H1 (cell line): Measurements from ENCODE around the gene ARHGAP6. TPM values are rescaled to one million over a fixed set of nuclear protein-coding genes. Genes with fewer than 3 reads are reported as not detected.

Experiments used
- CTCF ChIA-PET: fragments of 300-600 bp; sonication (Branson Sonifier 250); formaldehyde crosslinking; loops from one replicate; lab custom pipeline; 2021; ENCODE audit not compliant: partially characterized antibody; lab: Charles Lee
- POLR2A ChIA-PET: fragments of 300-600 bp; sonication (Branson Sonifier 250); formaldehyde crosslinking; loops from one replicate; lab custom pipeline; 2021; ENCODE audit warnings: inconsistent platforms; ENCODE audit not compliant: partially characterized antibody; lab: Charles Lee
- DNase-seq, 2 experiments: peaks; one replicate each; pipeline versions ENCODE4 v3.0.0 to v3.0.0-alpha.2; 2010 to 2022; ENCODE audit warnings: low spot score in 2 of 2, low read depth in 1 of 2, mixed read lengths in 1 of 2
- FAIRE-seq: peaks from 2 replicates; lab custom pipeline; 2011; peaks lifted over from hg19 to GRCh38; lab: Jason Lieb, UNC
- H2AFZ ChIP-seq: 2 replicates; pipeline ENCODE4 v1.8.1; 2012; ENCODE audit warnings: low read length, inconsistent platforms
- H2AK5ac ChIP-seq: 2 replicates; pipeline ENCODE4 v1.6.1; 2013; ENCODE audit warnings: low read depth, low read length
- H2BK120ac ChIP-seq: replicated peaks from 2 replicates; pipeline ENCODE3; 2013; ENCODE audit warnings: low read depth, low read length, inconsistent platforms
- H2BK12ac ChIP-seq: 2 replicates; pipeline ENCODE4 v1.6.1; 2013; ENCODE audit warnings: low read depth, low read length
- H2BK15ac ChIP-seq: 2 replicates; pipeline ENCODE4 v1.6.1; 2013; ENCODE audit warnings: low read length
- H2BK20ac ChIP-seq: 2 replicates; pipeline ENCODE4 v1.6.1; 2013; ENCODE audit warnings: low read length
- H2BK5ac ChIP-seq: 2 replicates; pipeline ENCODE4 v1.6.1; 2013; ENCODE audit warnings: low read depth, low read length
- H3K14ac ChIP-seq: 2 replicates; pipeline ENCODE4 v1.6.1; 2013; ENCODE audit warnings: inconsistent platforms; ENCODE audit not compliant: insufficient read length
- H3K18ac ChIP-seq: 2 replicates; pipeline ENCODE4 v1.6.1; 2013; ENCODE audit warnings: low read length; ENCODE audit errors: extremely low read depth
- H3K23ac ChIP-seq: 2 replicates; pipeline ENCODE4 v1.6.1; 2013; ENCODE audit warnings: inconsistent platforms; ENCODE audit not compliant: insufficient read length
- H3K23me2 ChIP-seq: 2 replicates; pipeline ENCODE4 v1.6.1; 2013; ENCODE audit warnings: low read depth, low read length
- H3K27ac ChIP-seq: 2 replicates; pipeline ENCODE4 v1.6.1; 2011; ENCODE audit warnings: low read depth, low read length, inconsistent platforms
- H3K27me3 ChIP-seq, 4 experiments: replicated peaks in 1 of 4; 1 replicate in 1 of 4; 2 replicates in 3 of 4; pipeline versions ENCODE4 v1.6.1 to v1.8.1; 2011 to 2013; ENCODE audit warnings: low read length in 3 of 4, mild to moderate bottlenecking in 3 of 4, inconsistent platforms in 2 of 4, mixed read lengths in 2 of 4, moderate library complexity in 1 of 4; ENCODE audit not compliant: control insufficient read depth in 3 of 4, insufficient read depth in 3 of 4; ENCODE audit errors: extremely low read depth in 1 of 4
- H3K36me3 ChIP-seq, 4 experiments: 2 replicates each; pipeline versions ENCODE4 v1.6.1 to v1.8.1; 2011 to 2013; ENCODE audit warnings: mild to moderate bottlenecking in 4 of 4, low read length in 3 of 4, moderate library complexity in 2 of 4, control low read depth in 1 of 4, inconsistent platforms in 1 of 4; ENCODE audit not compliant: insufficient read depth in 4 of 4, control insufficient read depth in 2 of 4
- H3K4ac ChIP-seq: replicated peaks from 2 replicates; pipeline ENCODE3; 2013; ENCODE audit warnings: low read length, low read depth, mixed read lengths, inconsistent platforms; ENCODE audit not compliant: insufficient read length
- H3K4me1 ChIP-seq, 4 experiments: replicated peaks in 1 of 4; 1 replicate in 1 of 4; 2 replicates in 3 of 4; pipeline versions ENCODE4 v1.6.1 to v1.8.1; 2011 to 2013; ENCODE audit warnings: low read length in 3 of 4, inconsistent platforms in 2 of 4, mixed read lengths in 1 of 4; ENCODE audit not compliant: insufficient read depth in 4 of 4, control insufficient read depth in 3 of 4
- H3K4me2 ChIP-seq, 2 experiments: 2 replicates each; pipeline versions ENCODE4 v1.6.1 to v1.8.1; 2011 to 2013; ENCODE audit warnings: low read depth in 2 of 2, low read length in 2 of 2, control low read depth in 1 of 2, inconsistent platforms in 1 of 2, mild to moderate bottlenecking in 1 of 2; ENCODE audit not compliant: insufficient read depth in 1 of 2
- H3K4me3 ChIP-seq, 4 experiments: fragments of 200-600, 300-600 bp in 1 of 4; sonication (generic), shearing (Covaris generic), sonication (Bioruptor Twin) in 1 of 4; 2 replicates each; pipeline versions ENCODE4 v1.5.1 to v1.8.1; 2011 to 2016; ENCODE audit warnings: low read length in 4 of 4, low read depth in 3 of 4, control low read depth in 2 of 4, inconsistent platforms in 2 of 4, mild to moderate bottlenecking in 2 of 4, mixed read lengths in 1 of 4, moderate library complexity in 1 of 4; ENCODE audit not compliant: insufficient read depth in 2 of 4; ENCODE audit errors: extremely low read depth in 1 of 4
- H3K56ac ChIP-seq: replicated peaks from 2 replicates; pipeline ENCODE3; 2013; ENCODE audit warnings: low read depth, mild to moderate bottlenecking, mixed read lengths, low read length, inconsistent platforms; ENCODE audit not compliant: insufficient read length
- H3K79me1 ChIP-seq: 2 replicates; pipeline ENCODE4 v1.6.1; 2013; ENCODE audit warnings: low read depth, low read length, control low read depth
- H3K79me2 ChIP-seq, 2 experiments: 2 replicates each; pipeline versions ENCODE4 v1.6.1 to v1.8.1; 2012 to 2013; ENCODE audit warnings: low read length in 2 of 2, mild to moderate bottlenecking in 2 of 2, inconsistent platforms in 1 of 2; ENCODE audit not compliant: insufficient read depth in 2 of 2, control insufficient read depth in 1 of 2
- H3K9ac ChIP-seq, 4 experiments: replicated peaks in 1 of 4; 1 replicate in 1 of 4; 2 replicates in 3 of 4; pipeline versions ENCODE4 v1.6.1 to v1.8.1; 2011 to 2013; ENCODE audit warnings: low read depth in 3 of 4, low read length in 3 of 4, control low read depth in 2 of 4, mild to moderate bottlenecking in 2 of 4, moderate library complexity in 2 of 4, inconsistent platforms in 1 of 4; ENCODE audit errors: extremely low read depth in 1 of 4
- H3K9me3 ChIP-seq, 2 experiments: 2 replicates each; pipeline versions ENCODE4 v1.6.1 to v1.8.1; 2012 to 2013; ENCODE audit warnings: mild to moderate bottlenecking in 2 of 2, moderate library complexity in 2 of 2, control low read depth in 1 of 2, inconsistent platforms in 1 of 2, low read depth in 1 of 2, low read length in 1 of 2, mixed read lengths in 1 of 2; ENCODE audit not compliant: insufficient read depth in 2 of 2
- H4K20me1 ChIP-seq, 2 experiments: replicated peaks in 1 of 2; 2 replicates each; pipeline versions ENCODE3 to v1.8.1; 2011 to 2013; ENCODE audit warnings: inconsistent platforms in 2 of 2, low read length in 2 of 2, mild to moderate bottlenecking in 1 of 2; ENCODE audit not compliant: insufficient read depth in 2 of 2, control insufficient read depth in 1 of 2
- H4K5ac ChIP-seq: 2 replicates; pipeline ENCODE4 v1.6.1; 2013; ENCODE audit warnings: low read length, low read depth, mixed read lengths, inconsistent platforms; ENCODE audit not compliant: insufficient read length
- H4K8ac ChIP-seq: 2 replicates; pipeline ENCODE4 v1.8.0; 2013; ENCODE audit warnings: mild to moderate bottlenecking, moderate library complexity, low read length, inconsistent platforms; ENCODE audit not compliant: insufficient read depth; ENCODE audit errors: extremely low read depth
- H4K91ac ChIP-seq: replicated peaks from 2 replicates; pipeline ENCODE3; 2013; ENCODE audit warnings: low read length, mixed read lengths, inconsistent platforms; ENCODE audit not compliant: insufficient read length
- BACH1 ChIP-seq: IDR thresholded peaks from 2 replicates; pipeline ENCODE4 v1.6.1; 2012; ENCODE audit warnings: low read length, improper control_type of control experiment
- BCL11A ChIP-seq, 2 experiments: IDR thresholded peaks; one replicate each; pipeline ENCODE4 v1.6.1; 2011; ENCODE audit warnings: low read depth in 2 of 2, low read length in 2 of 2, mild to moderate bottlenecking in 2 of 2
- CBX5 ChIP-seq: fragments of 300-800, 300-1000 bp; sonication (generic); IDR thresholded peaks from 2 replicates; pipeline ENCODE4 v1.7.1; 2016; ENCODE audit warnings: antibody characterized with exemption, low read length, low read depth
- CBX8 ChIP-seq: fragments of 300-800, 300-1000 bp; sonication (generic); IDR thresholded peaks from 2 replicates; pipeline ENCODE4 v1.7.1; 2016; ENCODE audit warnings: low read depth, low read length, borderline replicate concordance
- CREB1 ChIP-seq: IDR thresholded peaks from 2 replicates; pipeline ENCODE4 v1.6.1; 2012; ENCODE audit warnings: inconsistent platforms
- EP300 ChIP-seq, 2 experiments: IDR thresholded peaks; 1 replicate in 1 of 2; 2 replicates in 1 of 2; pipeline ENCODE4 v1.6.1; 2011 to 2012; ENCODE audit warnings: low read depth in 2 of 2, low read length in 2 of 2, mild to moderate bottlenecking in 2 of 2, borderline replicate concordance in 1 of 2, inconsistent platforms in 1 of 2, moderate library complexity in 1 of 2
- EZH2 ChIP-seq: fragments of 200-600 bp; sonication (generic); IDR thresholded peaks from 2 replicates; pipeline ENCODE4 v1.7.1; 2012; ENCODE audit warnings: low read depth, mild to moderate bottlenecking, moderate library complexity, low read length, inconsistent platforms; ENCODE audit not compliant: severe bottlenecking
- FOSL1 ChIP-seq: IDR thresholded peaks from 2 replicates; pipeline ENCODE4 v1.6.1; 2011; ENCODE audit warnings: mild to moderate bottlenecking, low read depth, low read length, moderate library complexity; ENCODE audit not compliant: insufficient read depth
- HDAC6 ChIP-seq: IDR thresholded peaks from one replicate; pipeline ENCODE4 v1.7.1; 2012; ENCODE audit warnings: low read depth, mild to moderate bottlenecking, inconsistent platforms, low read length, moderate library complexity
- JUN ChIP-seq: IDR thresholded peaks from 2 replicates; pipeline ENCODE4 v1.6.1; 2011; ENCODE audit warnings: low read depth, mild to moderate bottlenecking, improper control_type of control experiment, low read length
- POLR2AphosphoS5 ChIP-seq: IDR thresholded peaks from 2 replicates; pipeline ENCODE4 v1.6.1; 2011; ENCODE audit warnings: low read depth, low read length
- SIX5 ChIP-seq: IDR thresholded peaks from 2 replicates; pipeline ENCODE4 v1.6.1; 2011; ENCODE audit warnings: mild to moderate bottlenecking, low read depth, low read length
- TCF12 ChIP-seq: IDR thresholded peaks from 2 replicates; pipeline ENCODE4 v1.6.1; 2011; ENCODE audit warnings: low read depth, mild to moderate bottlenecking, low read length
- USF2 ChIP-seq: IDR thresholded peaks from 2 replicates; pipeline ENCODE4 v1.6.1; 2011; ENCODE audit warnings: low read length, improper control_type of control experiment
- YY1 ChIP-seq: IDR thresholded peaks from 2 replicates; pipeline ENCODE4 v1.6.1; 2011; ENCODE audit warnings: low read depth, mild to moderate bottlenecking, low read length
- WGBS, 2 experiments: shearing (Covaris generic) in 1 of 2; methylation state at CpG; one replicate each; pipeline versions ENCODE4 v1.1.6 to v1.1.7; 2013 to 2015; ENCODE audit warnings: low lambda C conversion rate in 2 of 2, mixed read lengths in 2 of 2, inconsistent platforms in 1 of 2, low coverage in 1 of 2, missing lambda C conversion rate in 1 of 2; ENCODE audit not compliant: insufficient replicate concordance in 2 of 2, insufficient coverage in 1 of 2, insufficient read length in 1 of 2; ENCODE audit errors: extremely low coverage in 1 of 2, missing lambda C conversion rate in 1 of 2; 5-methylcytosine and 5-hydroxymethylcytosine counted together
- polyA plus RNA-seq, 7 experiments: library from polyadenylated mRNA; depleted of rRNA in 3 of 7; stranded (reverse) in 5 of 7; unstranded in 2 of 7; fragments of >200 nt in 5 of 7; fragments of 200-250 nt in 2 of 7; gene quantifications; 1 replicate in 5 of 7; 2 replicates in 1 of 7; 4 replicates in 1 of 7; pipeline versions ENCODE4 v1.2.1 to v1.2.3, GENCODE V29; 2011 to 2013; ENCODE audit warnings: missing spikeins in 2 of 7, mixed read lengths in 2 of 7
- total RNA-seq: library from RNA; stranded (reverse); fragmentation: NEBNext Ultra II Directional; extraction: Animal tissue kit (Norgen Biotek cat#: 25700); gene quantifications from 2 replicates; pipeline ENCODE4 v1.2.1, GENCODE V29; 2021

Gene ARHGAP6
- total and polyA plus RNA-seq, 2 of the 8 experiments (the other 6 are each of a cell fraction or from before 2014, with no cell fraction given), result 0.35 to 0.82 TPM

GRCh38 chrX:11171956-11172355 lies 493.8 kb downstream of the ARHGAP6 start:
- H4K20me1 ChIP-seq, result no peaks in the 10 kb centered on the region
- no peak overlapping the region for H3K56ac ChIP-seq
- H3K18ac ChIP-seq, result no peak overlapping the region
- H2BK120ac ChIP-seq, result no peak overlapping the region
- no peak overlapping the region for H3K4me3 ChIP-seq
- H3K14ac ChIP-seq, result no peak overlapping the region
- H3K4me1 ChIP-seq, result no peaks in the 10 kb centered on the region
- H4K5ac ChIP-seq, result no peak overlapping the region
- no peak overlapping the region for H3K9ac ChIP-seq
- WGBS, 2 experiments, result 80% methylated on average over 4 of the region's 4 CpGs; no CpG with 5 or more reads in 1 of the 2 experiments
- no peaks in the 10 kb centered on the region for H3K36me3 ChIP-seq
- no peak overlapping the region for H2BK20ac ChIP-seq
- H3K4me2 ChIP-seq, result no peak overlapping the region
- no peaks in the 10 kb centered on the region for H3K23me2 ChIP-seq
- H3K23ac ChIP-seq, result no peak overlapping the region
- no peaks in the 10 kb centered on the region for H3K27me3 ChIP-seq
- H2BK5ac ChIP-seq, result no peak overlapping the region
- DNase-seq (no peak), FAIRE-seq (no peak)
- ChIA-PET POLR2A (no interaction called here), CTCF (no interaction called here)
- H4K8ac ChIP-seq, result no peak overlapping the region
- no peaks in the 10 kb centered on the region for H3K9me3 ChIP-seq
- no peak overlapping the region for H2AK5ac ChIP-seq
- H2BK15ac ChIP-seq, result no peak overlapping the region
- H2AFZ ChIP-seq, result no peak overlapping the region
- H3K4ac ChIP-seq, result no peak overlapping the region
- H3K79me1 ChIP-seq, result no peaks in the 10 kb centered on the region
- H2BK12ac ChIP-seq, result no peak overlapping the region
- H4K91ac ChIP-seq, result no peak overlapping the region
- no peak overlapping the region for H3K27ac ChIP-seq
- no peaks in the 10 kb centered on the region for H3K79me2 ChIP-seq
- TF ChIP-seq JUN (no peak), BACH1 (no peak), POLR2AphosphoS5 (no peak), CBX8 (no peak), TCF12 (no peak), HDAC6 (no peak), FOSL1 (no peak), EZH2 (no peak), BCL11A (IDR thresholded peaks at IDR 0.05; ENCODE audit: low read depth in 2 of 2, low read length in 2 of 2) (no peak), USF2 (no peak), EP300 (IDR thresholded peaks at IDR 0.05; ENCODE audit: borderline replicate concordance in 1 of 2, low read depth in 2 of 2, low read length in 2 of 2) (no peak), CBX5 (no peak), CREB1 (no peak), SIX5 (no peak), YY1 (no peak)
